Fibroblast of upper back skin (primary cell): ENCODE measurements around the gene CCDC8.
"Not testable (repeated sequence)": the region's sequence is repeated elsewhere in the genome, so short reads cannot be mapped to it uniquely, and the experiment has no call there.

ENCODE experiments used
- DNase-seq: peaks from one replicate; pipeline ENCODE4 v3.0.0-alpha.2; 2013

The CCDC8 gene

DNA sequence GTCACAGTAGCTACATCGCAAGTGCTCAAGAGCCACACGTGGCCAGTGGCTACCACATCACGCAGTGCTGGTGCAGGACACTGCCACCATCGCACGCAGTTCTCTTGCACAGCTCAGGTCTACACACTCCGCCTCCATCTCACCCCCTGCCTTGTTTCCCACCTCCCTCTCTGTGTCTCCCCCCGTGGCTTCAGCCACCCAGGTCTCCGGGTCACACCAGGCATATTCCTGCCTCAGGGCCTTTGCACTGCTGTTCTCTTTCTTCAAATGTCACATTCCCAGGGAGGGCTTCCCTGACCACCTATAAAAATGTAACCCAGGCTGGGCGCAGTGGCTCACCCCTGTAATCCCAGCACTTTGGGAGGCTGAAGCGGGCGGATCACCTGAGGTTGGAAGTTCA is 10.6 kb downstream of the CCDC8 start:
- no peak for DNase-seq

DNA sequence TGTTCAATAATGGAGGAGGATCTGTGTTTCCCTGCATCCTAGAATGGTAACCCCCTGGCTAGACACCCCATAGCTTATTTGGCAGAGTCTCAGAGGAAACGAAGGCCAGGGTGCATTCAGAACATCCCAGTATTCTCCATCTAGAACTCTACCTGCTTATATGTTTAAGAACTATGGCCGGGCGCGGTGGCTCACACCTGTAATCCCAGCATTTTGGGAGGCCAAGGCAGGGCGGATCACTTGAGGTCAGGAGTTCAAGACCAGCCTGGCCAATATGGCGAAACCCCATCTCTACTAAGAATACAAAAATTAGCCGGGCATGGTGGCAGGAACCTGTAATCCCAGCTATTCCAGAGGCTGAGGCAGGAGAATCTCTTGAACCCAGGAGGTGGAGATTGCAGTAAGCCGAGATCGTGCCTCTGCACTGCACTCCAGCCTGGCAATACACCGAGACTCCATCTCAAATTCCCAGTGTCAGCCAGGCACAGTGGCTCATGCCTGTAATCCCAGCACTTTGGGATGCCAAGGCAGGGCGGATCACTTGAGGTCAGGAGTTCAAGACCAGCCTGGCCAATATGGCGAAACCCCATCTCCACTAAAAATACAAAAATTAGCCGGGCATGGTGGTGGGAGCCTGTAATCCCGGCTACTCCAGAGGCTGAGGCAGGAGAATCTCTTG is 15.4 kb downstream of the CCDC8 start:
- not testable (repeated sequence) for DNase-seq

DNA sequence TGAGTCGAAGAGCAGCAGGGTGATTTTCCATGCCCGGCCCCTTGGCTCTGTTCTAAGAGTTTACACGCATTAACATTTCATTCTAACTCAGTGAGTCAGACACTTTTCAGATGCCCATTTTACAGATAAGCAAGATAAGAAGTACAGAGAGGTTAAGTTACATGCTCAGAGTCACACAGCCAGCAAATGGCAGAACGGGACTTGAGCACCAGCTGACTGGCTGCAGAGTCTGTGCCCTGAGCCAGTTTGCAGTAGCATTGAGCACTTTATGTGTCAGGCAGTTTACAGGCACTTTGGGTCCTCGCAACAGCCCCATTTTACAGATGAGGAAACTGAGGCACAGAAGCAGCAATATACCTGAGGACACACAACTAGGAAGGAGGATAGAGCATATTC is 19.0 kb downstream of the CCDC8 start:
- DNase-seq: no peak

DNA sequence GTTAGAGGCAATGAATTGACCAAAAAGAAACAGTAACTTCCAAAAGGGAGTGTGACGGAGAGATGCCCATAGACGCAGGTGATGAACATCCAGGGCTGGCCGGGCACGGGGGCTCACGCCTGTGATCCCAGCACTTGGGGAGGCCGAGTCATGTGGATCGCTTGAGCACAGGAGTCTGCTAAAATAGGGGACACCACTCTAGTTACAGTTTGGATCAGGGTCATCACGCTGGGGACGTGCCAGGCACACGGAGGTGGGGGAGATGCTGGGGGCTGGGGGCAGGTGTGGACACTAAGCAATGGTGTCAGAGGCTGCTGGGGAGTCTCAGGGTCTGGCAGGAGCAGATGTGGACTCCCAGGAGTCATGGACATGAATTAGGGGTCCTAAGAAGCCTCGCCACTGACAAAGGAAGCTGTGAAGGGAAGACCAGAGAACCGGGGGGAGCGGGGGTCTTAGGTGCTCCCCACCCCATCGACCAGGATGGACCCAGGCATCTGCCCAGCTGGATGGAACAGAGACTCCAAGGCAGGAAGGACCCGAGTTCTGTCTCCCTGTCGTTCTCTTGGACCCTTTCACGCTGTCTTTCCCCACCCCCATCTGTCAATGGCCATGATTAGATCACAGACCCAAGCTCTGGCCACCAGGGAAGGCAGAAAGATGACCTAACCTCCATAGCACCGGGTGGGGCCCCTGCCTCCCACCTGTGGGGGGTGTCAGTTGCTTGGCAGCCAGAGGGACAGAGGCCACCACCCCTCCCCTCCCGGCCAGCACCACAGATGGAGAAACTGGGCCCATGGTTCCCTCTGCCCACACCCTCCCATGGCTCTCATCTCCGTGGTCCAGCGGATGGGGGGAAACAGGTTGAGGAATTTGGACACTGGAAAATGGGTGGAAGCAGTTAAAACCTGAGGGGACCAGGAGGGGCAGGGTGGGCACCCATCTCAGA is 19.6 kb downstream of the CCDC8 start:
- DNase-seq: no peak

DNA sequence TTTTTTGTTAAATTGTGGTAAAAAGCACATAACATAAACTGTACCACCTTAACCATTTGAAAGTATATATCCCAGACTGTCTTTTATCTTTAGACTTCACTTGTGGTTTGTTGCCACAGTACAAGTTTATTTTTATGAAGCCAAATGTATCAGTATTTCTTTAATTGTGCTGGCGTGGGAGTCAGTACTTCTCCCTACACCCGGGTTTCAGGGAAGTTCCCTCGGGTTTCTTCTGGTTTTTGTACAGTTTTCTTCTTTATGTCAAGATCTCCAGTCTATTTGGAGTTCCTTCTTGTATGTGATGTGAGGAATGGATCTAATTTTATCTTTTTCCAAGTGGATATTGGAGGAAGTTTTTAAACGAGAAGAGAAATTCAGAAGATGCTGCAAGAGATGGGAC is 20.5 kb downstream of the CCDC8 start:
- no peak for DNase-seq

DNA sequence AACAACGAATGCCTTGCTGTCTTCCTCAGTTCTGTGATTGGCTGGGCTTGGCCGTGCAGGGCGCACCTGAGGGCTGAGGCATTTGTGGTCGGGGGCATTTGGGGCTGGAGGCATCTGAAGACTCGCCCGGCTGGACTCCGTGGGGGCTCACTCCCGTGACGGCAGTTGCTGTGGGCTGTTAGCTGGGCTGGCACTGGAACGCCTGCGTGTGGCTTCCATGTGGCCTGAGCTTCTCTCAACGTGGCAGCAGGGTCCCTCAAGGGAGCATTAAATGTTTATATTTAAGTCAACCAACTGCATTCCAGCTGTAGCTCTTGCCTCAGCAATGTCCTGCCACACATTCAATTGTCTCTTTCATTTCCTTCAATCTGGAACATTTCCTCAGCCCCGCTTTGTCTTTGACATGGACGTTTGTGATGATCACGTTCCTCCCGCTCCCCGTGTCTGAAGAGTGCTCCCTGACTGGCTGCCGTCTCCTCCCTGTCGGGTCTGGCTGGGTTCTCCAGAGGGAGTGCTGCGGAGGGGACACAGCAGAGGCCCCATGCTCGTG is 21.0 kb downstream of the CCDC8 start:
- DNase-seq: peak; percentile 79

DNA sequence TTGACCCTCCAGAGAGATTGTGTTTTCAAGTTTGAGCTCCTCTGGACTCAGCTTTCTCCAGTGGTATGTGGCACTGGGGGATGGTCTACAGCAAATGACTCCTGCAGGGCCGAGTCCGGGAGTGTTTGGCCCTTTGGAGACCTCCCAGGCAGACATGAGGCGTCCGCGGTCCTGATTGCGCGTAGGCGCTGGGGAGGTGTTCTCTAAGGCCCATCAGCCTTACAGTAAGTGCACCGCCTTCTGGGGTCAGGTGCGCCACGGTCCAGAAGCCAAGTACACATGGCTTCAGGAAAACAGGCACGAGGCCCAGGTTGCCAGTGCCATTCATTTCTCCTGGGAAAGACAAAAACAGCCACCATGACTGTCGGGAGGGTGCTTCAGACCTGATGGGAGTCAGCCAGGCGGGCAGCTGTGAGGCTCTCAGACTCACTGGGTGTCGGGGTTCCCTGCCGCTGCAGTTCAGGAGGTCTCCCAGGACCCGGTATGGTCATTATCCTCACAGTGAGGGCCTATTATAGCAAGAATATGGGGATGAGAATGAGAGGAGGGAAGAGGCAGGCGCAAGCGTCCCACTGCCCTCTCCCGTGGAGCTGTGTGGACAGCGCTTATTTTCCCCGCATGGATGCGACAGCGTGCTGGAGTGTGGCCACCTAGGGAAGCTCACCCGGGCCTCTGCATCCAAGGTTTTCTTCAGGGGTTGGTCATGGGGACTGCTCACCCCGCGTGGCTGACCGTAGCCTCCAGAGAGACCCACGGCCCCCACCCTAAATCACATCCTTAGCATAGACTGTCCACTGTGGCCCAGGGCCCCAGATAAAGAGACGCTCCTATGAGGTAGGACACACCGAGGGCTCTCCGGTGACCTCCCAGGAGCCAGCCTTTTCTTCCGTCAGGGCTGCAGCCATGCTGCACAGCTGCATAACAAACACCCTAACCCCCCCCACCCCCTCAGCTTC is 21.8 kb downstream of the CCDC8 start:
- DNase-seq: no peak

DNA sequence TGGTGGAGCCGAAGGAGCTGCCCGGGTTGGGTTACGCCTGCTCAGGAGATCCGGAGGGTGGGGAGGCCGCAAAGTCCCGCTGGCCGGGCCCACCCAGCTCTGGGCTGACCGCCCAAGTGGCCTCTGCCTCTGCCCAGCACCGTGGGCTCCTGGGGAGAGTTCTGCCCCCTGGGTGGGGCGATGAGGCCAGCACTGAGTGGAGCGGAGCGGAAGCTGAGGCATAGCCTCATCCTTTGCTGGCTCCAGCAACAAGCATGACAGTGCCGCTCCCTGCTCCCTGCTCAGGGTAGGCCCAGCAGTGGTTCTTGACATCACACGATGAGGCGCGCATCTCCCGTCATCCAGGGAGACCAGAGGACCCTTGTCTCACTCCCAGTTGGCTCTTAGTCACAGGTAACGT is 22.5 kb downstream of the CCDC8 start:
- no peak for DNase-seq

DNA sequence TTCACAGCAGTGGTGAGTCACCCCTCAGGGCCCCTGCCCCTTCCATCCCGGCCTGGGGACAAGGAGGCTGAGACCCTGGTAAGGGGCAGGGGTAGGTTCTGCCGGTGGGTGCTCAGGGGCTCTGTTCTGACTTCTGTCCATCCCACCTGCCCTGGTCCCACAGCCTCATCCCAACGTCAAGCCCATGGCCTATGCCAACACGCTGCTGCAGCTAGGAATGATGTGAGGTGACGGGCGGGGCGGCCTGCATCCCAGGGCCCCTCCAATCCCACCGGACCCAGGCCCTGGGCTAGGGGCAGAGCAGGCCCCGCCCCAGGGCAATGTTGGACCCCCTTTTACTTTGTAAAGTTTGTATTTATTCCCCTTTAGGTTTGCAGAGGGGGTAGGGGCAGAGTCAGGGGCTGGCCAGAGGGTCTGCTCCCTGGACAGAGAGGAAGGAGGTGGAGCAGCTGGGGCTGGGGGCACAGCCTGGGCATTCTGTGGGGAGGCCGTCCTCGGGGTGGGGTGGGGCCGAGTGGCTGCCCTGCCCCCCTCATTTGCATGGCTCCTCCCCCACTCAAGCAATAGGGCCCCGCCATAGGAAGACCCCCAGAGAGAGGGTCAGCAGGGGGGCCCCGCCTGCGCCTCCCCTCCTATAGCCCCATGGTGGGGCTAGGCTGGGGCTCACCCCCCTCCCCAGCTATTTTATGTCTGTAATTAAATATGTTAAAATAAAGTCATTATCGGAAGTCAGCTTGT is 23.1 kb downstream of the CCDC8 start:
- no peak for DNase-seq

DNA sequence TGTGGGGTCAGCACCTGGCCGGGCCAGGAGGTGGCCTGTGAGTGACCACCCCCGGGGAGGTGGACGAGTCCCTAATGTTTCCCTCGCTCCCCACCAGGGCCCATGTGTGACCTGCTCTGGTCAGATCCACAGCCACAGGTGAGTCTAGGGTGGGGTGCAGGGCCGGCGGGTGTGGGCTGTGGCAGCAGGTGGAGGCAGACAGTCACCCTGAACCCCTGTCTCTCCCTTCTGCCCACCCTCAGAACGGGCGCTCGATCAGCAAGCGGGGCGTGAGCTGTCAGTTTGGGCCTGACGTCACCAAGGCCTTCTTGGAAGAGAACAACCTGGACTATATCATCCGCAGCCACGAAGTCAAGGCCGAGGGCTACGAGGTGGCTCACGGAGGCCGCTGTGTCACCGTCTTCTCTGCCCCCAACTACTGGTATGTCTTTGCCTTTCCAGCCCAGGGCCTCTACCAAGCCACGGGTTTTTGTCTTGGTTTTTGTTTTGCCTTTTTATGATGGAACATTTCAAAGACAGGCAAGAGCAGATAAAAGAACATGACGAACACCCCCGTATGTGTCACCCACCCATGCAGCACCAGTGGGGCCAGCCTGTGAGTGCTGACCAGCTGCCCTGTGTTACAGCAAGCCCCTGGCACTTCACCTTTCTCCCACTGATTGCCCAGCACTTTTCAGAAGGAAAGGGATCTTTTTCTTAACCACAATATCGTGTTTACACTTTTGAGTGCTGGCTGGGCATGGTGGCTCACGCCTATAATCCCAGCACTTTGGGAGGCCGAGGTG is 24.9 kb downstream of the CCDC8 start:
- DNase-seq: no peak

DNA sequence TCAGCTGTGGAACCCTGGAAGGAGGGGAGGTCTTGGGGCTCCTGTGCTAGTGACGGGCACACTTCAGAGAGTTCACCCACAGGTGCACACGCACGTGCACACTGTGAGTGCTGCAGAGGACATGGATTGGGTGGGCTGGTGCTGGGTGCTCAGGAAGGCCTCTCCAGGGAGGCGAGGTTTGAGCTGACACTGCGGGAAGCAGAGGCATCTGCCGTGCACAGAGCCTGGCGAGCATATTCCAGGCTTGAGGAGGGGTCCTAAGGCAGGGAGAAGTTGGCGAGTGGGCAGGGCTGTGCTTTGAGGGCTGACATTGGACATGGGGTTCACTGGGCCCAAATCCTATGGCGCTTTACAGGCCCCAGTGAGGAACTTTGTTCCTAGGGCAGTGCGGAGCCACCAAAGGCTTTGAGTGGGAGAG is 25.6 kb downstream of the CCDC8 start:
- DNase-seq: no peak

DNA sequence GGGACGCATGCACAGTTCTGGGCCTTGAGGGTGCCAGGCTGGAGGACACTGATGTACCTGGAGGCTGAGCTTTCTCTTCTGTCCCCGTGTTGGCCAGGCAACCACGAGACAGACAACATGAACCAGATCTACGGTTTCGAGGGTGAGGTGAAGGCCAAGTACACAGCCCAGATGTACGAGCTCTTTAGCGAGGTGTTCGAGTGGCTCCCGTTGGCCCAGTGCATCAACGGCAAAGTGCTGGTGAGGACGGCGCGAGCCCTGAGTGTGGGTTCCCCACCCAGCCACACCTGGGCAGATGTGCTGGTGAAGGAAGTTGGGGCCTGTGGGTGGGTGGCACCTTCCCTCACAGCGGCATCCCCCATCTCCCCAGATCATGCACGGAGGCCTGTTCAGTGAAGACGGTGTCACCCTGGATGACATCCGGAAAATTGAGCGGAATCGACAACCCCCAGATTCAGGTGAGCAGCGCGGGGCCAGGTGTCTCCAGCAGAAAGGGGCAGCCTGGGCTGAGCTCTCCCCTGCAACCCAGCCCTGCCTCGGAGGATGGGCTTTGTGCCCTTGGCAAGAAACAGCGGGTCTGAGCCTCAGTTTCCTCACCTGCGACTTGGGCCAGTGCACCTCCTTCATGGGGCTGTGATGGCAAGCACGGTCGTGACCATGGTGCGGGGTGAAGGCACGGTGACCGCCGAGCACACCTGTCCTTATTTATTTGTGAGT is 26.2 kb downstream of the CCDC8 start:
- no peak for DNase-seq

DNA sequence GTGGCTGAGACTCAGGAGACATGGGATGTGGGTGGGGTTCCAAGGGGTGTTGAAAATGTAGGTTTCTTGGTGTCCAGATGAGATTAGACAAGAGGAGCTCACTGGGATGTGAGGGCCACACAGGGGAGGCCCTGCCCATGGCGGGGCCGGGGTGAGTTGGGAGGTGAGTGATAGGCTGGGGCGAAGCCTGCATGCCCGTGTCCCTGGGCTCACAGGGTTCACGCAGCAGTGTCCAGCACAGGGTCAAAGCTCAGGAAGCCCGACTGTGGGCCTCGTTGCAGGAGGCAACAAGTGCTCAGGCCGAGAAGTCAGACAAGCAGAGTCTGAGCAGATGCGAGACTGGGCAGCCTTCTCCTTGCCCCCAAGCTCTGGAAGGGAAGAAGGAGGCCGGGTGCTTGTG is 27.2 kb downstream of the CCDC8 start:
- no peak for DNase-seq

DNA sequence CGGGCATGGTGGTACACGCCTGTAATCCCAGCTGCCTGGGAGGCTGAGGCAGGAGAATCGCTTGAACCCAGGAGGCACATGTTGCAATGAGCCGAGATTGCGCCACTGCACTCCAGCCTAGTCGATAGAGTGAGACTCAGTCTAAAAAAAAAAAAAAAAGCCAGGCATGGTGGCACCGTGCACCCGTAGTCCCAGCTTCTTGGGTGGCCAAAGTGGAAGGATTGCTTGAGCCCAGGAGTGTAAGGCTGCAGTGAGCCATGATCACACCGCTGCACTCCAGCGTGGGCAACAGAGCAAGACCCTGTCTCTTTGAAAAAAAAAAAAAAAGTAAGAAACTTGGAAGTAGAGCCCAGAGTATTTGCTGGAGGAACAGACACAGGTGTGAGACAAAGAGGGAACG is 27.7 kb downstream of the CCDC8 start:
- no peak for DNase-seq

DNA sequence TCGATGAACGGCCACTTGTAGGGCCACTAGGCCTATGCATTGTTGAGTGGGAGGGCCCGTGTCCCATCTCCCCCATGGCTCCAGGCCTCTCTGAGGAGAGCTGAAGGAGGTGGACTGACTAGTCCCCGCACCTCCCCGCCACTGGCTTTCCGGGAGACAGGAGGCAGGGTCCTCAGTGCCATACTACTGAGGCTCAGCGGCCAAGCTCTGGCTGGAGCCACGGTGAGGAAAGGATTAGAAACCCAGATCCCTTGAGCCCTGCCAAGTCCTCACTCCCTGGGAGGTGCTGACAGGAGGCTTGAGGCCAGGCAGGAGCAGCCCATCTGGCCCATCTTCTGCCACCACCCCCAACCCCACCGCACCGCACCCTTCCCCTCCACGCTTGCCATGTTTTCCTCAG is 29.0 kb downstream of the CCDC8 start:
- no peak for DNase-seq

DNA sequence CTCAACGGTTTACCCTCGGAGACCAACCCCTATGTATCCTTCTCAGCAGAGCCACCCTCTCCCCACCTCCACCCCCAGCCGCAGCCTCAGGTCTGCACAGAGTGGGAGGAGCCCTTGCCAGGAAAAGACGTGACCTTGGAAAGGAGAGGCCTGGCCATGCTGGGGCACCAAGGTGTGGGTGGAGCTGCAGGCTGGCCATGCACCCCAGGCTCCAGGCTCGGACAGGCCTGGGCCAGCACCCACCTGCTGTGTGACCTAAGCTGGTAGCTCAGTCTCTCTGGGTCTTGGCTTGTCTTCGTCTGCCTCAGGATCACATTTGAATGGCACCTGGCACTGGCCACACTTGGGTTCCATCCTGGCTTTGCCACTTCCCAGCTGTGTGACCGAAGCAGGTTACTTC is 29.5 kb downstream of the CCDC8 start:
- DNase-seq: no peak

DNA sequence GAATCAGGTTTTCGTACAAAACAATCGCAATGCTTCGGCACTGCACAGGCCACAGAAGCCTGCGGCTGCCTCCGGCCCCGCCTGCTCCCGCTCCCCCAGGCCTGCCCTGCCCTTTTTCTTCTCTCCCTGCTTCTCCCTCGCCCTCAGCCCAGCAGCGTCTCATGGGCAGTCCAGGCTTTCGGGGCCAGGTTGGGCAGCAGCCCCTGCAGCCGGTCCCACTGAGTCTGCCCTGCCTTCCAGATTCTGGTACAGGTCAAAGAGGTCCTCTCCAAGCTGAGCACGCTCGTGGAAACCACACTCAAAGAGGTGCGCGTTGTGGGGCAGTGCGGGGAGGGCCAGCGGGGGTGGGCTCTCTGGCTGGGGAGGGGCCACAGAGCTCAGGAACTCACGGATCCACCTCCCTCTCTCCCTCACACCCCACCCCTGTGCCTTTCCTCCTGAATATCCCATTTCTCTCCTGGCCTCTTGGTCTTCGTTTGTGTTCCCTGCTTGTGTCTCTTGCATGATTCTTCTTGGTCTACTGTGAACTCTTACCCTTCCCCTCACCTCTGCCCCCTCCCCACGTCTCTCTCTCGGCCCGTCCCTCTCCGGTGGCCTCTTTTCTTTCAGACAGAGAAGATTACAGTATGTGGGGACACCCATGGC is 30.1 kb downstream of the CCDC8 start:
- DNase-seq: no peak

DNA sequence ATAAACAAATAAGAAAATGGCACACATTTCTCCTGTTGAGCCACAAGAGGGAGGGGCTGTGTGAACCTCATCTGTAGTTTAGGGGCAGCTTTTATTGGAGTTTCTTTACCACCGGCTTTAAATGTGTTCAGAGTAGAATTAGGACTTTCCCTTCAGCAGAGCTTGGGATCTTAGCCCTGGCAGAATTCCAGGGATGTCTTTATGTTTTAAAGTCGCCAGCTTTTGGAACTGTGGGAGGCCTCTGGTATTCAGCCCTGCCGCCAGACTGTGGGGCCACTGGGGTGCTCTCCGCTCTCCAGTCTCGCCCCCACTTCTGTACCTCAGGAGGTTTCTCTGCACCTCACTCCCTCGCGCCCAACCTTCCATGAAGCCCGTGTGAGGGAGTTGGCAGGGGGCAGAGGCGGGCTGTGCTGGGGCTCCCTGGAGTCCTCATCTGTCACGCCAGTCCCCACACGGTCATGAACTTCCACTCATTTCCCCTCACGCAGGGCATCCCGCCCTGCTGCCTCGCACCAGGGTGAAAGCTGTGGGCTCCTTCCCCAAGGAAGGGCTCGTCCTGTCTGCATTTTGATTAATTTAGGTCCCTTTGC is 31.5 kb downstream of the CCDC8 start:
- no peak for DNase-seq

DNA sequence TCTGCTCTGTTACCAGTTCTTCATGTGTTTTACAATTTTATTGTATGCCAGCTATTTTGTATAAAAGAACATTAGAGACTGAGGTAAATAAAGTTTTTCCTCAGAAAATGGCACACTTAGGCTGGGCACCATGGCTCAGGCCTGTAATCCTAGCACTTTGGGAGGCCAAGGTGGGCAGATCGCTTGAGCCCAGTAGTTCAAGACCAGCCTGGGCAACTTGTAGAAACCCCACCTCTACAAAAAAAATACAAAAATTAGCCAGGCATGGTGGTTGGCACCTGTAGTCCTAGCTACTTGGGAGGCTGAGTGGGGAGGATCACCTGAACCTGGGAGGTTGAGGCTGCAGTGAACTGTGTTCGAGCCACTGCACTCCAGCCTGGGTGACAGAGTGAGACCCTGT is 32.0 kb downstream of the CCDC8 start:
- DNase-seq: no peak

DNA sequence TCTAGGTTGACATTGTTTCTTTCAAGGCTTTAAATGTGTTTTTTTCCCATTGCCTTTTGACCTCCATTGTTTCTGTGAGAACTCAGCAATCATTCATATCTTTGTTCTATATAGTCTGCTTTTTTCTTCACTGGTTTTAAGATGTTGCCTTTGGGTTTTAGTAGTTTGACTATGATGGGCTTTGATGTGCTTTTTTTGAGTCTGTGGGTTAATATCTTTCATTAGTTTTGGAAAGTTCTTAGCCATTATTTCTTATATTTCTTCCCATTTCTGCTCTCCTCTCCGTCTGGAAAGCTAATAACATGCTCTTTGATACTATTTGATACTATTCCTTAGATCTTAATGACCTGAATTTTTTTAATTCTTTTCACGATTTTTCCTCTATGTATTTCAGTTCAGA is 32.7 kb downstream of the CCDC8 start:
- DNase-seq: no peak
